ENCODE results near the gene RNF215. TPM values are rescaled to one million over a fixed set of nuclear protein-coding genes. Genes with fewer than 3 reads are reported as not detected.

Gene RNF215
- total and polyA plus RNA-seq, 2 of the 13 experiments (the other 11 are each of a cell fraction or from before 2014, with no cell fraction given): 5.3 to 6.1 TPM

- TF ChIP-seq ISX (CRISPR knock-in tag; conservative IDR thresholded peaks at IDR 0.05) (no peak), KAT7 (CRISPR knock-in tag; IDR thresholded peaks at IDR 0.05; ENCODE audit: borderline replicate concordance) (no peak), ZNF607 (CRISPR knock-in tag; IDR thresholded peaks at IDR 0.05; ENCODE audit: borderline replicate concordance) (no peak), ZC3H13 (CRISPR knock-in tag; IDR thresholded peaks at IDR 0.05) (no peak), CHD4 (IDR thresholded peaks at IDR 0.05; ENCODE audit: borderline replicate concordance, low read length) (no peak), FOSL1 (CRISPR knock-in tag; IDR thresholded peaks at IDR 0.05; ENCODE audit: borderline replicate concordance) (no peak), RAD21 (CRISPR knock-in tag; IDR thresholded peaks at IDR 0.05) (peak; percentile 90), ATF2 (CRISPR knock-in tag; IDR thresholded peaks at IDR 0.05) (no peak), RBAK (CRISPR knock-in tag; IDR thresholded peaks at IDR 0.05) (no peak), IKZF5 (CRISPR knock-in tag; IDR thresholded peaks at IDR 0.05) (no peak), ZNF101 (CRISPR knock-in tag; IDR thresholded peaks at IDR 0.05; ENCODE audit: borderline replicate concordance, low read depth) (no peak), TP53 (CRISPR knock-in tag; conservative IDR thresholded peaks at IDR 0.05) (no peak), GTF2F1 (IDR thresholded peaks at IDR 0.05; ENCODE audit: low read length) (no peak), RFX5 (IDR thresholded peaks at IDR 0.05; ENCODE audit: low read depth, low read length) (no peak), EED (CRISPR knock-in tag; IDR thresholded peaks at IDR 0.05) (no peak), ZNF225 (CRISPR knock-in tag; IDR thresholded peaks at IDR 0.05) (0 out of 2 replicates have a peak, but pooled peaks have one; percentile 32), SSRP1 (CRISPR knock-in tag; IDR thresholded peaks at IDR 0.05) (no peak), CREB1 (IDR thresholded peaks at IDR 0.05) (no peak), CREB1 (CRISPR knock-in tag; IDR thresholded peaks at IDR 0.05) (no peak), ZNF569 (CRISPR knock-in tag; IDR thresholded peaks at IDR 0.05; ENCODE audit: borderline replicate concordance) (no peak), AKAP8 (CRISPR knock-in tag; IDR thresholded peaks at IDR 0.05) (no peak), MXD4 (CRISPR knock-in tag; IDR thresholded peaks at IDR 0.05) (no peak), SIN3B (IDR thresholded peaks at IDR 0.05; ENCODE audit: low read length) (no peak), HHEX (CRISPR knock-in tag; IDR thresholded peaks at IDR 0.05) (no peak), ZNF224 (CRISPR knock-in tag; IDR thresholded peaks at IDR 0.05) (no peak), ZNF609 (CRISPR knock-in tag; IDR thresholded peaks at IDR 0.05; ENCODE audit: borderline replicate concordance) (no peak)
These were observed at the start of gene RNF215 (continued) for GRCh38 chr22:30386960-30387827.
